Endothelial cell of umbilical vein (primary cell): ENCODE results near the gene PPHLN1. TPM values are rescaled to one million over a fixed set of nuclear protein-coding genes. Genes with fewer than 3 reads are reported as not detected.
A peak's percentile ranks its signal among the peaks of the same experiment; 100 is the strongest.

Source experiments
- BruUV-seq: library from RNA; stranded (reverse); fragments of 400-500 nt; replicated peaks from 2 replicates; lab custom pipeline; 2021; lab: Mats Ljungman, UMichigan
- CTCF ChIA-PET: fragments of 300-600, 350-600 bp; sonication (Branson Sonifier 250); formaldehyde crosslinking; loops from one replicate; lab custom pipeline; 2021; ENCODE audit warnings: antibody characterized with exemption, inconsistent platforms; lab: Charles Lee
- POLR2A ChIA-PET: fragments of 300-600, 350-600 bp; sonication (Branson Sonifier 250); formaldehyde crosslinking; loops from one replicate; lab custom pipeline; 2021; ENCODE audit warnings: antibody characterized with exemption, inconsistent platforms; lab: Charles Lee
- DNase-seq: peaks from one replicate; pipeline ENCODE4 v3.0.0-alpha.2; 2011; ENCODE audit warnings: low read depth, low spot score
- FAIRE-seq: peaks from 2 replicates; lab custom pipeline; 2011; peaks lifted over from hg19 to GRCh38; lab: Jason Lieb, UNC
- H2AFZ ChIP-seq: 2 replicates; pipeline ENCODE4 v1.6.0; 2012; ENCODE audit warnings: low read depth, low read length, control low read depth, inconsistent platforms
- H3K27ac ChIP-seq: 2 replicates; pipeline ENCODE4 v1.5.1; 2011; ENCODE audit warnings: low read depth, mild to moderate bottlenecking, control low read depth, low read length, moderate library complexity; ENCODE audit not compliant: insufficient read depth
- H3K27me3 ChIP-seq, 2 experiments: 2 replicates each; pipeline versions ENCODE4 v1.6.0 to v1.6.1; 2011; ENCODE audit warnings: low read length in 2 of 2, mixed read lengths in 1 of 2; ENCODE audit not compliant: control insufficient read depth in 2 of 2, insufficient read depth in 2 of 2
- H3K36me3 ChIP-seq, 2 experiments: 2 replicates in 1 of 2; 3 replicates in 1 of 2; pipeline ENCODE4 v1.5.1; 2011; ENCODE audit warnings: low read length in 2 of 2, mild to moderate bottlenecking in 1 of 2, moderate library complexity in 1 of 2; ENCODE audit not compliant: control insufficient read depth in 2 of 2, insufficient read depth in 2 of 2; ENCODE audit errors: extremely low read depth in 1 of 2
- H3K4me1 ChIP-seq: 3 replicates; pipeline ENCODE4 v1.5.1; 2011; ENCODE audit warnings: mild to moderate bottlenecking, low read length; ENCODE audit not compliant: control insufficient read depth, insufficient read depth; ENCODE audit errors: extremely low read depth
- H3K4me2 ChIP-seq: 2 replicates; pipeline ENCODE4 v1.6.1; 2011; ENCODE audit warnings: low read length, control low read depth, mixed read lengths; ENCODE audit not compliant: insufficient read depth
- H3K4me3 ChIP-seq, 3 experiments: fragments of 200-600 bp in 1 of 3; sonication (generic), shearing (Covaris generic) in 1 of 3; replicated peaks in 1 of 3; 2 replicates each; pipeline ENCODE4 v1.5.1; 2011 to 2016; ENCODE audit warnings: control low read depth in 3 of 3, low read length in 3 of 3, mild to moderate bottlenecking in 2 of 3, inconsistent platforms in 1 of 3, low read depth in 1 of 3, moderate library complexity in 1 of 3; ENCODE audit not compliant: insufficient read depth in 1 of 3
- H3K79me2 ChIP-seq: 2 replicates; pipeline ENCODE4 v1.6.0; 2012; ENCODE audit warnings: low read length, inconsistent platforms; ENCODE audit not compliant: control insufficient read depth, insufficient read depth
- H3K9ac ChIP-seq: replicated peaks from 2 replicates; pipeline ENCODE3; 2011; ENCODE audit warnings: low read length, control low read depth; ENCODE audit not compliant: insufficient read depth; ENCODE audit errors: extremely low read depth
- H3K9me1 ChIP-seq: replicated peaks from 3 replicates; pipeline ENCODE4 v1.6.0; 2011; ENCODE audit warnings: mild to moderate bottlenecking, low read length; ENCODE audit not compliant: control insufficient read depth, insufficient read depth; ENCODE audit errors: extremely low read depth
- H3K9me3 ChIP-seq: replicated peaks from 2 replicates; pipeline ENCODE4 v1.5.1; 2012; ENCODE audit warnings: low read length, inconsistent platforms; ENCODE audit not compliant: control insufficient read depth, insufficient read depth
- H4K20me1 ChIP-seq: replicated peaks from 2 replicates; pipeline ENCODE3; 2011; ENCODE audit warnings: mild to moderate bottlenecking, low read length; ENCODE audit not compliant: control insufficient read depth, insufficient read depth; ENCODE audit errors: extremely low read depth
- GATA2 ChIP-seq: IDR thresholded peaks from 2 replicates; pipeline ENCODE4 v1.7.0; 2011; ENCODE audit warnings: low read depth, mild to moderate bottlenecking, moderate library complexity, mixed read lengths, low read length; ENCODE audit not compliant: insufficient read length, insufficient read depth
- JUN ChIP-seq: IDR thresholded peaks from 2 replicates; pipeline ENCODE4 v1.6.1; 2011; ENCODE audit warnings: borderline replicate concordance, low read depth; ENCODE audit not compliant: insufficient read length, insufficient read depth
- MAX ChIP-seq: IDR thresholded peaks from 2 replicates; pipeline ENCODE4 v1.6.1; 2011; ENCODE audit not compliant: insufficient read depth, insufficient read length
- MYC ChIP-seq: IDR thresholded peaks from one replicate; pipeline ENCODE4 v1.6.1; 2011; ENCODE audit warnings: mild to moderate bottlenecking, low read depth, low read length
- POLR2AphosphoS5 ChIP-seq: IDR thresholded peaks from 2 replicates; pipeline ENCODE4 v1.6.1; 2012; ENCODE audit warnings: low read depth, mild to moderate bottlenecking, control low read depth, low read length, moderate library complexity; ENCODE audit not compliant: insufficient read depth
- dilution Hi-C: fragments of 300-500 bp; cut with MboI; formaldehyde crosslinking; loops from one replicate; pipeline ENCODE4 v1.15.0; 2019; ENCODE audit warnings: low sequenced_read_pairs; ENCODE audit not compliant: extremely low pct_ligation_motif_present
- intact Hi-C: fragments of 100-400 bp; cut with micrococcal nuclease; formaldehyde crosslinking; loops from one replicate; pipeline ENCODE4 v1.10.0; 2022
- polyA plus RNA-seq, 4 experiments: library from polyadenylated mRNA; depleted of rRNA in 3 of 4; stranded (reverse) in 3 of 4; unstranded in 1 of 4; fragments of >200 nt; gene quantifications; 2 replicates each; pipeline versions ENCODE4 v1.2.1 to v1.2.3, GENCODE V29; 2011 to 2012; ENCODE audit warnings: missing spikeins in 1 of 4
- total RNA-seq: library from RNA; stranded (reverse); gene quantifications from 2 replicates; pipeline ENCODE4 v1.2.3, GENCODE V29; 2021

PPHLN1 gene
- total and polyA plus RNA-seq, 2 donors (not counting 3 experiments of a cell fraction or from before 2014, with no cell fraction given) = 23.4 to 62.2 TPM

- no peaks in the 10 kb centered on the region for H3K9me3 ChIP-seq
- H3K4me1 ChIP-seq = peaks cover 43% of the 10 kb centered on the region
- no peaks in the 10 kb centered on the region for H3K27me3 ChIP-seq
- H3K9me1 ChIP-seq = no peaks in the 10 kb centered on the region
- CTCF ChIA-PET = interaction anchor here (0.5 to 1.2 kb wide), 2 partner anchors 48 to 63 kb away, joined by 3 read pairs; no protein-coding TSS in a partner anchor
- dilution Hi-C loops (no loop called here), intact Hi-C loops (no loop called here)
- H3K4me2 ChIP-seq = peak overlapping the region; percentile 62
- POLR2A ChIA-PET = interaction anchor here (0.6 kb wide), 1 partner anchor 59 kb away, joined by 3 read pairs; no protein-coding TSS in a partner anchor
- DNase-seq = no peak
- no peak overlapping the region for H3K4me3 ChIP-seq
- peak overlapping the region; percentile 93 for H3K27ac ChIP-seq
- no peaks in the 10 kb centered on the region for H3K36me3 ChIP-seq
- H2AFZ ChIP-seq = no peak overlapping the region
- FAIRE-seq = no peak
- no peaks in the 10 kb centered on the region for H4K20me1 ChIP-seq
- peaks cover 2% of the 10 kb centered on the region for H3K79me2 ChIP-seq
- peak overlapping the region; percentile 31 for H3K9ac ChIP-seq
- no peak for TF ChIP-seq MAX
- BruUV-seq = no TSS peak
Observed at GRCh38 chr12:42420395-42420794, 94.4 kb downstream of the PPHLN1 start.

DNA sequence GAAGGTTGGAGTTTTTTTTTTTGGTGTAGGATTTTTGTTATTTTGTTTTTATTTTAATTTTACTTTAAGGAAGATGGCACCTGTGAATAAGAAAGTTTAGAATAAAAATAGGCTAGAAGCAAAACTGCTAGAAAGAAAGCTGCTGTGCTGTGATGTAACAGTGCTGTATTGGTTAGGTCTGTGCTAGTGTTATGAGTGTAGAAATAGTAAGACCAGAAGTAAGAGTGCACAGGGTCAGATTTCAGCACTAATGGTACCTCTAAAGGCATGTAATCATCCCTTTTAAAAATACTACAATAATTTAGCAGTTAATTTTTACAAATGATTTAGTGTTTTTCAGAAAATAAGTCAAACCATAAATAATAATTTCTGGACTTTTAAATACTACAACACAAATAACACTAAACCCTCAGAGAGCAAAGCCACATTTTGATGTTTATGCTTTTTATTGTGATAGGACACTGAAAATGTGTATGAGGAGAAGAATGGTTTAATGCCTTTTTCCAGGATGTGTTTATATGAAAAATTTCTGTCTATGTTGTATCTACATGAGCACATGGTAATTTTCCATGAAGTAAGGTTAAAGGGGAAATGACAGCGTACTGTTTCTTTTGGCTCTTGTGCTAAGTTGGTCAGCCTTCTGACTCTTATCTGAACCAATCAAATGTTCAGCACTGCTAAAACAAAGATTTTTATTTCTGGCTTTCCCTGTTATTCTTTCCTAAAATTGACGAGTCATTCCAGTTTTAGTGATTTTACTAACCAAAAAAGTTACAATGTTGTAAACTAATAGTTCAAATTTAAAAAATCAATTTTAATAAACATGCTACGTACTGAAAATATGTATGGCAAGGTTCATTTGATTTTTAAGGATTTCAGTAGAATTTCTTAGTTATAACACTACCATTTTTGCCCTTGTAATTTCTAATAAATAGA lies 96.1 kb downstream of the PPHLN1 start:
- no peaks in the 10 kb centered on the region for H3K9me1 ChIP-seq
- POLR2A ChIA-PET = interaction anchor here (0.7 kb wide), 1 partner anchor 41 kb away, joined by 3 read pairs; no protein-coding TSS in a partner anchor
- dilution Hi-C loops (no loop called here), intact Hi-C loops (loop anchor here (1.0 kb wide), 1 partner anchor 25 kb away; no protein-coding TSS in a partner anchor)
- no peak overlapping the region for H2AFZ ChIP-seq
- peak; percentile 96 for DNase-seq
- TSS peak; percentile 69 for BruUV-seq
- TF ChIP-seq MAX = peak; percentile 26
- TF ChIP-seq MYC = no peak
- TF ChIP-seq POLR2AphosphoS5 = no peak
- peak; percentile 60 for TF ChIP-seq JUN
- peak; percentile 47 for TF ChIP-seq GATA2
- CTCF ChIA-PET = interaction anchor here (0.7 to 1.1 kb wide), 3 partner anchors 20 to 60 kb away, joined by 3 read pairs; no protein-coding TSS in a partner anchor
- no peak overlapping the region for H3K4me3 ChIP-seq
- no peaks in the 10 kb centered on the region for H3K36me3 ChIP-seq
- no peaks in the 10 kb centered on the region for H3K27me3 ChIP-seq
- peak overlapping the region; percentile 88 for H3K4me2 ChIP-seq
- no peaks in the 10 kb centered on the region for H4K20me1 ChIP-seq
- peaks cover 53% of the 10 kb centered on the region for H3K4me1 ChIP-seq
- peak; percentile 90 for FAIRE-seq
- H3K27ac ChIP-seq = peak overlapping the region; percentile 93
- H3K9ac ChIP-seq = peak overlapping the region; percentile 81
- no peaks in the 10 kb centered on the region for H3K9me3 ChIP-seq
- peaks cover 2% of the 10 kb centered on the region for H3K79me2 ChIP-seq
